Neural cell (in vitro differentiated cells): Measurements from ENCODE around the gene RHOXF1.

Experiments used
- CTCF ChIP-seq: fragments of 450-650 bp; IDR thresholded peaks from 2 replicates; pipeline ENCODE4 v1.5.1; 2014; ENCODE audit warnings: antibody characterized with exemption, mild to moderate bottlenecking, moderate library complexity; ENCODE audit not compliant: poor library complexity, severe bottlenecking
- POLR2AphosphoS5 ChIP-seq: IDR thresholded peaks from 2 replicates; pipeline ENCODE4 v1.6.1; 2012
- SMC3 ChIP-seq: fragments of 450-650 bp; conservative IDR thresholded peaks from 2 replicates; pipeline ENCODE4 v1.6.1; 2014; ENCODE audit warnings: antibody characterized with exemption, mild to moderate bottlenecking, moderate library complexity; ENCODE audit not compliant: poor library complexity

- no peak for TF ChIP-seq POLR2AphosphoS5
- no peak for TF ChIP-seq CTCF
- no peak for TF ChIP-seq SMC3
Measured at GRCh38 chrX:120109378-120109777, 6.3 kb downstream of the RHOXF1 start.
